Cardiac atrium fibroblast (primary cell): ENCODE results near the gene CTXN2. TPM values are rescaled to one million over a fixed set of nuclear protein-coding genes. Genes with fewer than 3 reads are reported as not detected.

ENCODE experiments used
- total RNA-seq: library from RNA; depleted of rRNA; stranded (reverse); fragments of >200 nt; gene quantifications from 2 replicates; pipeline ENCODE4 v1.2.3, GENCODE V29; 2015

Gene CTXN2
- not detected in 2 replicates for total RNA-seq

GRCh38 chr15:48191574-48192225 lies at the start of gene CTXN2:
Gene CTXN2 (plus strand): TSS chr15:48191665. CDS start chr15:48201301, 9,636 bp downstream.

GRCh38 chr15:48177766-48178647 lies 13.5 kb upstream of the CTXN2 start, which contains the start of gene MYEF2:
Gene MYEF2 (minus strand): TSS chr15:48178295. CDS start chr15:48178237, 58 bp downstream.

GRCh38 chr15:48205981-48206380 lies 14.5 kb downstream of the CTXN2 start, which contains the start of gene SLC12A1:
Gene SLC12A1 (plus strand): TSS chr15:48206302. CDS start chr15:48207720, 1,418 bp downstream.

Other genes starting within 250 kb of the CTXN2 start
- gene SLC24A5, start 70.7 kb upstream of the CTXN2 start, total RNA-seq: not detected in 2 replicates
- 0.49 and 8.3 TPM in 2 replicates for gene MYEF2, start 13.4 kb upstream of the CTXN2 start, total RNA-seq
- not detected in 2 replicates for gene SLC12A1, start 14.6 kb downstream of the CTXN2 start, total RNA-seq
- gene DUT, start 139.8 kb downstream of the CTXN2 start, total RNA-seq: 45.0 and 48.9 TPM in 2 replicates